ENCODE measurements around the gene PRKAA2.

DNA sequence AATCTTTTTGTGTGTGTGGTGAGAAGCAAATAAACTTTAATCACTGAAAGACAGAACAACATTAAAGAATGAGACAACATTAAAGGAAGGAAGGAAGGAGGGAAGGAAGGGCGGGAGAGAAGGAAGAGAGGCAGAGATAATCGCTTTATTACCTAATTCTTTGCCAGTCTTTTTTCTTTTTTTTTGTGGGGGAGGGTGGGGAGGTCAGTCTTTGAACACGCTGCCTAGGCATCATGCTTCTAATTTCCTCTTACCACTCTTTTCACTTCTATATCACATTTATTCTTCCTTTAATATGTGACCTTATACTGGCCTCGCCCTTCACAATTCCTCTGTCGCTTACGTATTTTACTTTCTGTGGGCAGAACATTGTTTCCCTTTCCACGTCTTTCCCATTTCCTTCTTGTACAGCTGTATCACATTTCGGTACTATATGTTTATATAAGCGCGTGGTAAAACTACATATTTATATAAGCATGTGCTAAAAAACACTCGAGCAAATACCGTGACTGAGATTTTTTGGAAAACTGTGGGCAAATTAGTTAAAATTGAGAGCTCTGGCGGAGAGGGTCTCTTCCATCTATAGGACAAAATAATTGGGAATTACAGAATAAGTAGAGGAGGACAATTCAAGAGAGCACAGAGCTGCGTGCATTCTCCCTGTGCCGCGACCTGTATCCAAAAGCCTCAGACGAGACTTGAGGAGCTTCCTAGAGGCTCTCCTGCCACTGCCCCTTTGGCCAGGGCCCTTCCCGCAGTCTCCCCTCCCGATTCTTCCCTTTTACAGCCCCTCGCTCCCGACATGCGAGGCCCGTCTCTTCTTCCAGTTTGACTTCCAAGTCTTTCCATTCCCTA is 823 bp upstream of the PRKAA2 start:
- TF ChIP-seq, protein P1, sequence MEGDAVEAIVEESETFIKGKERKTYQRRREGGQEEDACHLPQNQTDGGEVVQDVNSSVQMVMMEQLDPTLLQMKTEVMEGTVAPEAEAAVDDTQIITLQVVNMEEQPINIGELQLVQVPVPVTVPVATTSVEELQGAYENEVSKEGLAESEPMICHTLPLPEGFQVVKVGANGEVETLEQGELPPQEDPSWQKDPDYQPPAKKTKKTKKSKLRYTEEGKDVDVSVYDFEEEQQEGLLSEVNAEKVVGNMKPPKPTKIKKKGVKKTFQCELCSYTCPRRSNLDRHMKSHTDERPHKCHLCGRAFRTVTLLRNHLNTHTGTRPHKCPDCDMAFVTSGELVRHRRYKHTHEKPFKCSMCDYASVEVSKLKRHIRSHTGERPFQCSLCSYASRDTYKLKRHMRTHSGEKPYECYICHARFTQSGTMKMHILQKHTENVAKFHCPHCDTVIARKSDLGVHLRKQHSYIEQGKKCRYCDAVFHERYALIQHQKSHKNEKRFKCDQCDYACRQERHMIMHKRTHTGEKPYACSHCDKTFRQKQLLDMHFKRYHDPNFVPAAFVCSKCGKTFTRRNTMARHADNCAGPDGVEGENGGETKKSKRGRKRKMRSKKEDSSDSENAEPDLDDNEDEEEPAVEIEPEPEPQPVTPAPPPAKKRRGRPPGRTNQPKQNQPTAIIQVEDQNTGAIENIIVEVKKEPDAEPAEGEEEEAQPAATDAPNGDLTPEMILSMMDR (IDR thresholded peaks at IDR 0.05; ENCODE audit: low read depth, low read length, poor library complexity, severe bottlenecking) = no peak
- TF ChIP-seq EZH2phosphoT487 (IDR thresholded peaks at IDR 0.05; ENCODE audit: borderline replicate concordance, low read length) = no peak
